NCI-H1436 treated with DMSO at 0.1 percent for 48 hours (cell line): ENCODE data around the gene CCT6B.

Experiments
- DNase-seq: peaks from one replicate; lab custom pipeline; 2025; lab: John Stamatoyannopoulos, UW

CCT6B gene

DNA sequence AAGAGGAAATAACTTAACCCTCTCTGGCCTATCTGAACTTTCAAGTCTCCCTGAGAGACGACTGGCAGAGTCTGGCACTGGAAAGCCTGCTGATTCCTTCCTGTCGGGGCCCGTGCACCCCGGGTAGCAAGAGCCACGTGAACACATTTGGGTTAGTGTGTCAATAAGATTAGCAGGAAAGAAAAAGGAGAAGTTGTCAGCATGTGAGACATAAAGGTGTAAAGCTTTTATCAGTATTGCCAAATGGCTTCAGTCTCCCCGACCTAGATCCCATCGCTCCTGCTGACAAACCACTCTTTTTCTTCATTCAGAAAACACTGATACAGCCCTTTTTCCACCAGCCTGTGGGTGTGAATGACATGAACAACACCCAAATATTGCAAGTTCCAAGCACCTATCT lies 74.4 kb downstream of the CCT6B start:
- no peak for DNase-seq

DNA sequence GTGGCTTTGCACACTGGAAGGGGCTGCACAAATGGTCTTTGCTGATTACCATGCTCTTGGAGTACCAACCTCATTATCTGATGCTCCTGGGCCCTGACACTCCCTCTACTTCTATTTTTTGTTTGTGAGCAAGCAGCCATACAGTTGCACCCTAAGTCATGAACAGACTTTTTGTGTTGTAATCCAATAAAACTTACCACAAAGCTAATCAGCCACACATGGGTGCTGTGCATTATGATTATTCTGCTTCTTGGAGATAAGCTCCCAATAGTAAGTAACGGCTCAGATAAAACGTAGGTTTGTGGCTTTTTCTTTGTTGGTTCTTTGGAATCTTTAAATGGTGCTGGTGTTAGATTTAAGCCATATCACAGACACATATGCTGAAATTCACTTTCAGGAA lies 76.2 kb downstream of the CCT6B start:
- DNase-seq, result no peak

DNA sequence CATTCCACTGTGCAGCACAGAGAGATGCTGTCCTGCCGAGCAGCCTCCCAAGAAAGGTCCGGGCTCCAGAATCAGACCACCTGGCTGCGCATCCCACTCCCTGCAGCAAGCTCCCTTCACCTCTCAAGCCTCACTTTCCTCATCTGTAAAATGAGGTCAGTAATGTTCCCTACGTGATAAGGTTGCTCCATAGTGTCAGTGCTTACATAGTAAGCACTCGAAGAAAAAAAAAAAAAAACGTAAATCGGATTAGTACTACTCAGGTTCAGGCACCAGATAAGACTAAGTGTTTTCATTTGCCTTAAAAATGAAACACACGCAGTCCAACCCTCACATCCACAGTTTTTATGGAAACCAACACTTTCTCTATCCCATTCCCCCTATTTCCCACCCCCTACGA lies 76.7 kb downstream of the CCT6B start:
- no peak for DNase-seq

DNA sequence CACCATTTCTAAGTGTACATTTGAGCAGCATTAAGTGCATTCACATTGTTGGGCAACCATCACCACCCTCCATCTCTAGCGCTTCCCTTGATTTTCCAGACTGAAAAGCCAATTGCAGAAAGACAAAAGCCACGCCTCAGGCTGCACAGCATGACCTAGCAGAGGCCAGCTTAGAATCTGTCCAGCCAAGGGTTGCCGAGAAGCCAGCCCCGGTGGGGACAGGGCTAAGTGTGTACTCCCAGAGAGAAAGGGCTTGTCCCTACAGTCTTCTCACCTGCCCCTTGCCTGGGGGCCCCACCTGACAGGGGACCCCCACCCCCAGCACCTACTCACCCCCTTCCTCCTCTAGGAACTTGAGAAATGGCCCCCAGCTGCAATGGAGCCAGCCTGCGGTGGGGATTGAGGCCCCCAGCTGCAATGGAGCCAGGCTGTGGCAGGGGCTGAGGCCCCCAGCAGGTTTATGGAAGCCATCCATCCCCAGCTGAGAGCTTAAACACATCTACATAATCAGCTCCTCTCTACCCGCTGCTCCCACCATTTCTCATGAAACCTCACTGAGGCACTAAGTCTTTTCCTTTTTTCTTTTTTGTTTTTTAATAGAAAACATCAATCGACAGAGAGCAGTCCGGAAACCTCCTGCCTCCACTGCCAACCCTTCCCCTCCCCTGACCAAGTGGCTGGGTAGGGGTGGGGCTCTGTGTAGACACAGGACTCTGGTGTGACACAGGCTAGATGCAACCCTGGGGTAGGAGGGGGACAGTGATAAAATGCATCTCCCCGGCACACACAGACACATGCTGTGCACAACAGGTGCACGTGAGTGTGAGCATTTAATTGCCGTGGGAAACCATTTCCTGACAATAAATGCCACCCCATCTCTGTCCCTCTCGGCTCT lies 77.9 kb downstream of the CCT6B start:
- no peak for DNase-seq

DNA sequence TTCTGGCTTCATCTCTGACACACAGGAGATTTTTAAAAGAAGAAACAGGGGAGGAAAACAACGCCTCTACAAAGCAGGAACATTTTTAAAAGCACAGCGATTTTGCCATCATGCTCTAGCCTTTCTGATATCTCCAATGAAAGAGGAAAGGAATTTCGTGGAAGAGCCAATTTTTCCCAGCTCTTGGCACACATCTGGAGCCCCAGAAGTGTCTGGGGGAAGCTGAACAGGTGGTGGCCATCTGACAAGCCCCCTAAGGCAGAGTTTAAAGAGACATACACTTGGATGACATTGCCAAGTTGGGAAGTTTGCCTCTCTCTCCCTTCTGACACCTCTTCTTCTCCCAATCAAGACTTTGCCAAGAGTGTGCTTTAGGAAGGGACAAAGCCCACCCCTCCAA lies 82.1 kb downstream of the CCT6B start:
- no peak for DNase-seq
